Stimulated activated CD4-positive, alpha-beta T cell treated with anti-CD3 and anti-CD28 coated beads, TNF-alpha, amount 100 ng/mL, for 1 hour (primary cell): ENCODE results near the gene NCLN.
"Not testable (repeated sequence)": the region's sequence is repeated elsewhere in the genome, so short reads cannot be mapped to it uniquely, and the experiment has no call there.

Source experiments
- DNase-seq, 3 donors: peaks; one replicate each; pipeline ENCODE4 v3.0.0-alpha.2; 2020; ENCODE audit warnings: low read depth in 3 of 3, low spot score in 1 of 3

Gene NCLN

GRCh38 chr19:3154447-3154846 is 31.3 kb upstream of the NCLN start:
- not testable (repeated sequence) for DNase-seq

DNA sequence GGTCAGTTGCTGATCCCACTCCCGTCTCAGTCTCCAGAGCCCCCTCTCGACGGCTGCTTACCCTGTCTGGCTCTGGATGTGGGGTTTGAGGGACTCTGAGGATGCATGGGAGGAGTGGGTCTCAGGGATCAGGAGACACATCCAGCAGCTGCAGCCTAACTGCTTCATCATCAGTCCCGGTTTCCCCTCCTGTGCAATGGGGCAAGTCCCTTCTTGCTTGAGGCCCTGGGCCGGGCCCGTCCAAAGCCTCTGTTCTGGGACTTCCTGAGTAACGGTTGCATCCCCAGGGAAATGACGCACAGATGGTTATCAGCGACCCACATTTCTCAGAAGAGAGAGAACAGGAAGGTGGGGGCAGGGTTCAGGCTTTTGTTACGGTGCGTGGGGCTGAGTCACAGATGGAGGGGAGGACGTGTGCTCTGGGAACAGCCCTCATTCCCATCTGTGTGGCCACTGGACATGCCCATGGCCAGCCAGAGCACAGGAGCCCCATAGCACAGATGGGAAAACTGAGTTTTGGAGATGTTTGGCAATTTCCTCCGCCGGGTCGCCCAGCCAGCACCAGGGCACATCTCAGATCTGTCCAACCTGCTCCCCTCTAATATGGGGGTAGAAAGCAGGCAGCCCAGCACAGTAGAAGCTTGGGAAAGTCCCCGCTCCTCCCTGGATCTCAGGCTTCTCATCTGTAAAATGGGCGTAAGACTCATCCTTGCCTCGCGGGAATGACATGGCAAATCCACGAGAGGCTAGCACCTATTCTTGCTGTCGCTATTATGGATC is 30.6 kb upstream of the NCLN start:
- peak; percentile 40 to 62 (median 49) for DNase-seq

GRCh38 chr19:3157096-3157845 is 28.5 kb upstream of the NCLN start:
- DNase-seq: no peak

DNA sequence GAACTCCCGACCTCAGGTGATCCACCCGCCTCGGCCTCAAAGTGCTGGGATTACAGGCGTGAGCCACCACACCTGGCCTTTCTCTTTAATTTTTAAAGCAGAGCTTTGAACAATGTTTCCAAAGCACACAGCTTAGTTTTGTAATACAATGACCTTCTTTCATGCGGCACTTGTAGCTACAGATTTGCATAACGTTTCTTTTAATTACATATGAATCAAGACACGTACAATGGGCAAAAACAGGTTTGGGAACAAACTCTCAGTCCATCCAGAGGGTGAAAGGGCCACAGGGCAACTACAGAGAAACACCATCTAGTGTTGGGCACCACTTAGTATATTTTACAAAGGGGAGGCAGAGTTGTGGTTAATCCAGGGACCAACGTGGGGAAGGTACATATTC is 26.2 kb upstream of the NCLN start:
- no peak for DNase-seq

GRCh38 chr19:3160219-3160618 is 25.5 kb upstream of the NCLN start:
- DNase-seq: no peak

DNA sequence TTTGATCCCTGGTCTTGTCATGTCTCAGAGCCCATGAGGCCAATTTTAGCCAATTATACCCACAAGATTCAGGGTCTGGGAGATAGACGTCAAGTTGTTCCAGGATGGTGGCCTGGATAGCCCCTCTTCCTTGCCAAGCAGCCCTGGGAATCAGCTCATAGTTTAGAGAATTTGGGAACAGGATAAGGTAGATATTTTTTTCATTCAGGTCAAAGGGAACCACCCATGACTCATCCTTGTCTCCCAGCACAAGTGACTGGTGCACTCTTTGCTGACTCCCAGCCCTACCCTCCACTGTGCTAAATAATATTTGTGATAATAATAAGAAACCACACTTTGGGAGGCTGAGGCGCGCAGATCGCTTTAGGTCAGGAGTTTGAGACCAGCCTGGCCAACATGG is 24.3 kb upstream of the NCLN start:
- no peak for DNase-seq

DNA sequence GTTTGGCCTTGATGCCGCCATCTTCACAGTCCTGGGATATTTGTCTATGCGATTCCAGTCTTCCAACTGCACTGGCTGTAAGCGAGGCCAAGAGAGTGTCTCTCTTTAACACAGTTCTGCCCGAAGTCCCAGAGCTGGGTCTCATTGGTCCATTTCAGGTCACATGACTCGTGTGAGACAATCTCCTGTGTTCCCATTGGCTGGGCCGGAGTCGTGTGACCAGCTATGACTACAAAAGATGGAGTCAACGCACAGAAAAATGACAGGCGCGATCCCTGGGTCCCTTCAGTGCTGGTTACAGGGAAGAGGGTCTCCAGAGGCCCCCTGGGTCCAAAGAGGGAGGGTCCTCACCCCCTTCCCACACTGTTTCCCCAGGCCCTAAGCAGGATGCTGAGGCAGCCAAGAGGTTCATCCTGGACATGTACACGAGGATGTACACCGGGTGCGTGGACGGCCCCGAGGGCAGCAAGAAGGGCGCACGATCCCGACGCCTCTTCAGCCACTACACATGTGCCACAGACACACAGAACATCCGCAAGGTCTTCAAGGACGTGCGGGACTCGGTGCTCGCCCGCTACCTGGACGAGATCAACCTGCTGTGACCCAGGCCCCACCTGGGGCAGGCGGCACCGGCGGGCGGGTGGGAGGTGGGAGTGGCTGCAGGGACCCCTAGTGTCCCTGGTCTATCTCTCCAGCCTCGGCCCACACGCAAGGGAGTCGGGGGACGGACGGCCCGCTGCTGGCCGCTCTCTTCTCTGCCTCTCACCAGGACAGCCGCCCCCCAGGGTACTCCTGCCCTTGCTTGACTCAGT is 23.1 kb upstream of the NCLN start:
- no peak for DNase-seq

GRCh38 chr19:3163230-3163886 is 22.4 kb upstream of the NCLN start:
- DNase-seq: peak; percentile 51 to 53 (median 52)

DNA sequence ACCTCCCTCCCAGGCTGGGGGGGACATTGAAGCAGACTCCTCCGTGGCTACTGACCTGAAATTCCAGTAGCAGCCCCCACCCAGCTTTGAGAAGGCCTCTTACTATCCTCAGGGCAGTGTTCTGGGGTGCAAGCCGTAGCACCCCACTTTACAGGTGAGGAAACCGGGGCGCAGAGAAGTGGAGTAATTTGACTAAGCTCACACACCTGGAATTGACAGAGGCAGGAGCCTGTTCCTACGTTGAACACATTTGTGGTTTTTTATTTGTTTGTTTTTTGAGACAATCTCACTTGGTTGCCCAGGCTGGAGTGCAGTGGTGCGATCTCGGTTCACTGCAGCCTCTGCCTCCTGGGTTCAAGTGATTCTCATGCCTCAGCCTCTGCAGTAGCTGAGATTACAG is 21.8 kb upstream of the NCLN start:
- DNase-seq: no peak

GRCh38 chr19:3167533-3168272 is 18.0 kb upstream of the NCLN start:
- no peak for DNase-seq

GRCh38 chr19:3171894-3172672 is 13.6 kb upstream of the NCLN start:
- no peak for DNase-seq

GRCh38 chr19:3172673-3173000 is 13.1 kb upstream of the NCLN start:
- not testable (repeated sequence) for DNase-seq

DNA sequence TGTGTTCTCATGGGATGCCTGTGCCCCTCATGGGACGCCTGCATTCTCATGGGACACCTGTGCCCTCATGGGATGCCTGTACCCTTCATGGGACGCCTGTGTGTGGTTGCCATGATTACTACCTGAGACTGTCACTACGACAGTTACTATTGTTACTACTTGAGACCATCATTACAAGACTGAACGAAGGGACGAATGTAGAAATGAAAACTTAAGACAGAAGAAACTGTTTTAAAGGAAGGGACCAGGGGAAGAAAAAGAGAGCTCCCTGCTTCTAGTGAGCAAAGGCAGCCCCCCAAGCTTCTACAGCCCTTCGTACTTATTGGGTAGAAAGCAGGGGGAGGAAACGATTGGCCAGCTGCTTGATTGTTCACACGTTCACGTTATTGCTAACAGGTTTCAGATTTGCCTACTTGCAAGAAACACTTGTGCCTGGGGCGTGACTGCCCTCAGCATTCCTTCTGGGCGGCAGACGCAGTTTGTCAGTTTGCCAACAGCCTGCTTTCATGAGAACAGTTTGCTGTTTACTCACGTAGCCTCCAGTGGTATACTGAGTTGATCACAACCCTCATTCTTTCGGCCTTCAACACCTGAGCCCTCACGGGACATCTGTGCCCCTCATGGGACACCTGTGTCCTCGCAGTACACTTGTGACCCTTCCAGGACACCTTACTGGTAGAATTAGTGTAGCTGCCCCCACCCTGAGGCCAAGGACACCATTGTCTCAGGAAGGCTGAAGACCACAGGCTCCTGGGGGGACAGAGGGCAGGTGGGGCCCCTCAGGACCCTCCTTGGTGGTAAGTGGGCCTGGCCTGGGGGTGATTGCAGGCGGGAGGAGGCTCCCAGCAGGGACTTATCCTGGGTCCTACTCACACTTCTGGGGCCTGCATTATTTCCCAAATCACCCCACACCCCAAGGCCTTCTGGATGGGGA is 9.7 kb upstream of the NCLN start:
- DNase-seq: no peak

- peak; percentile 49 to 52 (median 49) for DNase-seq
Measured at GRCh38 chr19:3176715-3177501, 8.8 kb upstream of the NCLN start.

- DNase-seq: peak; percentile 40 to 51 (median 46)
Measured at GRCh38 chr19:3178377-3178972, 7.3 kb upstream of the NCLN start, which contains the start of gene S1PR4. S1PR4 (plus strand) TSS chr19:3178769; CDS start chr19:3178793, 24 bp downstream.

DNA sequence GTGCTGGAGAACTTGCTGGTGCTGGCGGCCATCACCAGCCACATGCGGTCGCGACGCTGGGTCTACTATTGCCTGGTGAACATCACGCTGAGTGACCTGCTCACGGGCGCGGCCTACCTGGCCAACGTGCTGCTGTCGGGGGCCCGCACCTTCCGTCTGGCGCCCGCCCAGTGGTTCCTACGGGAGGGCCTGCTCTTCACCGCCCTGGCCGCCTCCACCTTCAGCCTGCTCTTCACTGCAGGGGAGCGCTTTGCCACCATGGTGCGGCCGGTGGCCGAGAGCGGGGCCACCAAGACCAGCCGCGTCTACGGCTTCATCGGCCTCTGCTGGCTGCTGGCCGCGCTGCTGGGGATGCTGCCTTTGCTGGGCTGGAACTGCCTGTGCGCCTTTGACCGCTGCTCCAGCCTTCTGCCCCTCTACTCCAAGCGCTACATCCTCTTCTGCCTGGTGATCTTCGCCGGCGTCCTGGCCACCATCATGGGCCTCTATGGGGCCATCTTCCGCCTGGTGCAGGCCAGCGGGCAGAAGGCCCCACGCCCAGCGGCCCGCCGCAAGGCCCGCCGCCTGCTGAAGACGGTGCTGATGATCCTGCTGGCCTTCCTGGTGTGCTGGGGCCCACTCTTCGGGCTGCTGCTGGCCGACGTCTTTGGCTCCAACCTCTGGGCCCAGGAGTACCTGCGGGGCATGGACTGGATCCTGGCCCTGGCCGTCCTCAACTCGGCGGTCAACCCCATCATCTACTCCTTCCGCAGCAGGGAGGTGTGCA is 6.6 kb upstream of the NCLN start:
- peak in 1 of 3 donors; percentile 23 for DNase-seq
